Activated B cell treated with CpG ODN at 0.5 μM for 24 hours (primary cell): ENCODE data around the gene GPR68. TPM values are rescaled to one million over a fixed set of nuclear protein-coding genes. Genes with fewer than 3 reads are reported as not detected.

Experiments
- ATAC-seq: fragments of 200-7000 bp; cut with Tn5 transposase; one replicate; pipeline ENCODE4 v1.10.0; 2021; ENCODE audit warnings: low read depth, mild to moderate bottlenecking, moderate library complexity
- CTCF ChIA-PET: fragments of 350-600 bp; sonication (Branson Sonifier 250); formaldehyde crosslinking; loops from one replicate; lab custom pipeline; 2021; ENCODE audit warnings: antibody characterized with exemption; lab: Charles Lee
- POLR2A ChIA-PET: fragments of 350-600 bp; sonication (Branson Sonifier 250); formaldehyde crosslinking; loops from one replicate; lab custom pipeline; 2021; ENCODE audit warnings: antibody characterized with exemption; lab: Charles Lee
- DNase-seq: peaks from one replicate; pipeline ENCODE4 v3.0.0; 2022
- H3K27ac Mint-ChIP-seq: one replicate; pipeline ENCODE4 v1.8.0; 2020; ENCODE audit warnings: mixed read lengths
- H3K27me3 Mint-ChIP-seq: one replicate; pipeline ENCODE4 v1.8.0; 2021; ENCODE audit warnings: mixed read lengths
- H3K36me3 Mint-ChIP-seq: one replicate; pipeline ENCODE4 v1.8.0; 2021; ENCODE audit warnings: low read depth, mixed read lengths
- H3K4me1 Mint-ChIP-seq: one replicate; pipeline ENCODE4 v1.8.0; 2021; ENCODE audit warnings: mixed read lengths
- H3K4me3 Mint-ChIP-seq: one replicate; pipeline ENCODE4 v1.8.0; 2020; ENCODE audit warnings: mild to moderate bottlenecking, mixed read lengths
- H3K9me3 Mint-ChIP-seq: one replicate; pipeline ENCODE4 v1.8.0; 2020; ENCODE audit warnings: mixed read lengths
- CTCF ChIP-seq: fragments of 200-600 bp; IDR thresholded peaks from one replicate; pipeline ENCODE4 v1.8.0; 2022; ENCODE audit warnings: antibody characterized with exemption, mild to moderate bottlenecking
- intact Hi-C: fragments of 100-400 bp; cut with micrococcal nuclease; formaldehyde crosslinking; loops from one replicate; pipeline ENCODE4 v1.15.1; 2024
- total RNA-seq: library from RNA; stranded (reverse); gene quantifications from 2 replicates; pipeline ENCODE4 v1.2.3, GENCODE V29; 2022

Gene GPR68
- total RNA-seq, 1 donor from 2014 or later, result 1.8 TPM

- no peaks in the 10 kb centered on the region for H3K27me3 Mint-ChIP-seq
- POLR2A ChIA-PET, result interaction anchor here (0.7 kb wide), 1 partner anchor 179 kb away, joined by 3 read pairs; no protein-coding TSS in a partner anchor
- peaks cover 21% of the 10 kb centered on the region for H3K4me1 Mint-ChIP-seq
- intact Hi-C loops, result no loop called here
- no peak overlapping the region for H3K4me3 Mint-ChIP-seq
- CTCF ChIA-PET, result interaction anchor here (7.0 kb wide), 1 partner anchor 106 kb away, joined by 51 read pairs; no protein-coding TSS in a partner anchor
- no peaks in the 10 kb centered on the region for H3K9me3 Mint-ChIP-seq
- DNase-seq (no peak), ATAC-seq (no peak)
- peaks cover 93% of the 10 kb centered on the region for H3K36me3 Mint-ChIP-seq
- no peak overlapping the region for H3K27ac Mint-ChIP-seq
- TF ChIP-seq CTCF, result no peak
These were observed 36.8 kb upstream of the GPR68 start for GRCh38 chr14:91281346-91281745.

- TF ChIP-seq CTCF, result no peak
- no peak overlapping the region for H3K27ac Mint-ChIP-seq
- no peak for ATAC-seq
These were observed 35.6 kb upstream of the GPR68 start for GRCh38 chr14:91280129-91280528.

GRCh38 chr14:91279354-91279753 is 34.9 kb upstream of the GPR68 start:
- POLR2A ChIA-PET, result no interaction called here
- no peak for ATAC-seq
- H3K9me3 Mint-ChIP-seq, result no peaks in the 10 kb centered on the region
- DNase-seq, result no peak
- H3K36me3 Mint-ChIP-seq, result peaks cover 91% of the 10 kb centered on the region
- TF ChIP-seq CTCF, result no peak
- H3K27me3 Mint-ChIP-seq, result no peaks in the 10 kb centered on the region
- peaks cover 3% of the 10 kb centered on the region for H3K4me1 Mint-ChIP-seq
- no peak overlapping the region for H3K27ac Mint-ChIP-seq
- CTCF ChIA-PET, result interaction anchor here (7.0 kb wide), 1 partner anchor 104 kb away, joined by 51 read pairs; no protein-coding TSS in a partner anchor
- H3K4me3 Mint-ChIP-seq, result no peak overlapping the region
- intact Hi-C loops, result no loop called here

More at GRCh38 chr14:91280129-91280528, 35.6 kb upstream of the GPR68 start:
- ChIA-PET CTCF (interaction anchor here (7.0 kb wide), 1 partner anchor 105 kb away, joined by 51 read pairs; no protein-coding TSS in a partner anchor), POLR2A (no interaction called here)
- Mint-ChIP-seq H3K9me3 (no peaks in the 10 kb centered on the region), H3K4me3 (no peak overlapping the region), H3K4me1 (peaks cover 9% of the 10 kb centered on the region), H3K27me3 (no peaks in the 10 kb centered on the region), H3K36me3 (peaks cover 91% of the 10 kb centered on the region)
- no peak for DNase-seq
- intact Hi-C loops, result no loop called here

- peaks cover 91% of the 10 kb centered on the region for H3K36me3 Mint-ChIP-seq
- no peak overlapping the region for H3K4me3 Mint-ChIP-seq
- CTCF ChIA-PET, result interaction anchor here (0.6 to 7.0 kb wide), 2 partner anchors 49 to 103 kb away, joined by 3 to 51 read pairs; no protein-coding TSS in a partner anchor
- H3K27me3 Mint-ChIP-seq, result no peaks in the 10 kb centered on the region
- TF ChIP-seq CTCF, result no peak
- DNase-seq (no peak), ATAC-seq (no peak)
- H3K4me1 Mint-ChIP-seq, result no peaks in the 10 kb centered on the region
- H3K9me3 Mint-ChIP-seq, result no peaks in the 10 kb centered on the region
- no peak overlapping the region for H3K27ac Mint-ChIP-seq
- POLR2A ChIA-PET, result interaction anchor here (0.7 to 0.9 kb wide), 2 partner anchors 27 to 28 kb away, joined by 3 to 14 read pairs; no protein-coding TSS in a partner anchor
- intact Hi-C loops, result no loop called here
These were observed 33.8 kb upstream of the GPR68 start for GRCh38 chr14:91278383-91278715.

- ATAC-seq (no peak), DNase-seq (no peak)
- Mint-ChIP-seq H3K4me3 (no peak overlapping the region), H3K9me3 (no peaks in the 10 kb centered on the region), H3K4me1 (no peaks in the 10 kb centered on the region), H3K27me3 (no peaks in the 10 kb centered on the region), H3K36me3 (peaks cover 88% of the 10 kb centered on the region), H3K27ac (no peak overlapping the region)
- intact Hi-C loops, result no loop called here
- TF ChIP-seq CTCF, result no peak
- POLR2A ChIA-PET, result interaction anchor here (0.7 to 0.9 kb wide), 2 partner anchors 26 to 28 kb away, joined by 3 to 14 read pairs; no protein-coding TSS in a partner anchor
- CTCF ChIA-PET, result interaction anchor here (0.6 to 7.0 kb wide), 2 partner anchors 49 to 103 kb away, joined by 3 to 51 read pairs; no protein-coding TSS in a partner anchor
These were observed 33.3 kb upstream of the GPR68 start for GRCh38 chr14:91277546-91278382.
